Glutamatergic neuron (in vitro differentiated cells): ENCODE results near the gene DERL3. TPM values are rescaled to one million over a fixed set of nuclear protein-coding genes. Genes with fewer than 3 reads are reported as not detected.

Source experiments
- DNase-seq: peaks from one replicate; pipeline ENCODE4 v3.0.0; 2022
- H3K27ac Mint-ChIP-seq: one replicate; pipeline ENCODE4 v1.8.0; 2020; ENCODE audit warnings: mild to moderate bottlenecking, mixed read lengths, inconsistent platforms; ENCODE audit not compliant: unreplicated experiment
- H3K27me3 Mint-ChIP-seq: one replicate; pipeline ENCODE4 v1.8.0; 2020; ENCODE audit warnings: mild to moderate bottlenecking, moderate library complexity, mixed read lengths, inconsistent platforms; ENCODE audit not compliant: unreplicated experiment
- H3K36me3 Mint-ChIP-seq: one replicate; pipeline ENCODE4 v1.8.0; 2020; ENCODE audit warnings: mild to moderate bottlenecking, mixed read lengths, inconsistent platforms; ENCODE audit not compliant: unreplicated experiment
- H3K4me1 Mint-ChIP-seq: one replicate; pipeline ENCODE4 v1.8.0; 2020; ENCODE audit warnings: mild to moderate bottlenecking, low read depth, mixed read lengths, inconsistent platforms; ENCODE audit not compliant: unreplicated experiment
- H3K4me3 Mint-ChIP-seq: one replicate; pipeline ENCODE4 v1.8.0; 2020; ENCODE audit warnings: mild to moderate bottlenecking, mixed read lengths, inconsistent platforms; ENCODE audit not compliant: unreplicated experiment
- H3K9me3 Mint-ChIP-seq: one replicate; pipeline ENCODE4 v1.8.0; 2020; ENCODE audit warnings: mild to moderate bottlenecking, moderate library complexity, mixed read lengths, inconsistent platforms; ENCODE audit not compliant: unreplicated experiment
- total RNA-seq: library from RNA; stranded (reverse); fragmentation: NEBNext Ultra II Directional; extraction: Animal tissue kit (Norgen Biotek cat#: 25700); gene quantifications from one replicate; pipeline ENCODE4 v1.2.1, GENCODE V29; 2021; ENCODE audit not compliant: unreplicated experiment
- TF ChIP-seq, protein P1 (sequence below): fragments of 200-600 bp; sonication (generic); IDR thresholded peaks from one replicate; pipeline ENCODE4 v1.5.0; 2021; ENCODE audit not compliant: partially characterized antibody, unreplicated experiment

Gene DERL3
- total RNA-seq, 1 donor from 2014 or later: 1.2 TPM

DNA sequence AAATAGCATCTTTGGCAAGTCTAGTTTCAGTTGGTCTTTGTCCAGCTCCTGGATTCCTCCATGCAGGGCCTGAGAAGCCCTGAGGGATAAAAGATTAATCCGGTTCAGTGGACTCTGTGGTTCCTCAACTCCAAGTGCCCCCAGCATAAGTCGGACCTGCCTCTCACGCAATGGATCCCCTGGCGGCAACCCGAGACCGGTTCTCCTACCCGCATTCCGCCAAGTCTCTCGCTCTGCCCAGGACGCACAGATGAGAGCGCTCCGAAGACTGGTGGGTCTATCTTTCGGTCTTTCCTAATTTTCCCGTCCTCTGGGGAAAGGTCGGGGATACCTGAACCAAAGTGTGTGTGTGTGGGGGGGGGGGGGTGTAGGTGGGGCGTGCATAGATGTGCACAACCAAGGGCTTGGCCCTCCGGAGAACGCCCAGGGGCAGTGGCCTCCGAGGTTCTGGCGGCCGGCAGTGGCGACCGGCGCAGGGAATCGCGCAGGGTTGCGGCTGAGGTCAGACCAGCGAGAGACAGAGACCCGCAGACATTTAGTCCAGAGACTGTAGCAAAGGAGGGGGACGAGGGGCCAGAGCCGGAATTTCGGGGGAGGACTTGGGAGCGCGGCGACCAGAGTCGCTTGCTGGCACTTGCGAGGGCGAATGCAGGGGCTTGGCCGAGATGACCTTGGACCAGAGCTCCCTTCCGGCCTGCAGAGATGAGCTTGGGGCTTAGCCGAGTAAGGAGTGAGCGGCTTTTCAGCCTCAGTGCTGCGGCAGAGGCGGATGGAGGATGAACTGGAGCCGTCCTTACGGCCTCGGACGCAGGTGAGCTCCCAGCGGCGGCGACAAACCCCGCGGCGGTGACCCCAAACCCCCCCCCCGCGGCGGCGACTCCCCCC lies 18.2 kb upstream of the DERL3 start:
- Mint-ChIP-seq H3K4me3 (peak overlapping the region; percentile 92), H3K9me3 (peaks cover 18% of the 10 kb centered on the region), H3K27ac (peak overlapping the region; percentile 94), H3K4me1 (peaks cover 14% of the 10 kb centered on the region), H3K27me3 (peaks cover 5% of the 10 kb centered on the region), H3K36me3 (no peaks in the 10 kb centered on the region)
- peak; percentile 67 for DNase-seq
- TF ChIP-seq, protein P1, sequence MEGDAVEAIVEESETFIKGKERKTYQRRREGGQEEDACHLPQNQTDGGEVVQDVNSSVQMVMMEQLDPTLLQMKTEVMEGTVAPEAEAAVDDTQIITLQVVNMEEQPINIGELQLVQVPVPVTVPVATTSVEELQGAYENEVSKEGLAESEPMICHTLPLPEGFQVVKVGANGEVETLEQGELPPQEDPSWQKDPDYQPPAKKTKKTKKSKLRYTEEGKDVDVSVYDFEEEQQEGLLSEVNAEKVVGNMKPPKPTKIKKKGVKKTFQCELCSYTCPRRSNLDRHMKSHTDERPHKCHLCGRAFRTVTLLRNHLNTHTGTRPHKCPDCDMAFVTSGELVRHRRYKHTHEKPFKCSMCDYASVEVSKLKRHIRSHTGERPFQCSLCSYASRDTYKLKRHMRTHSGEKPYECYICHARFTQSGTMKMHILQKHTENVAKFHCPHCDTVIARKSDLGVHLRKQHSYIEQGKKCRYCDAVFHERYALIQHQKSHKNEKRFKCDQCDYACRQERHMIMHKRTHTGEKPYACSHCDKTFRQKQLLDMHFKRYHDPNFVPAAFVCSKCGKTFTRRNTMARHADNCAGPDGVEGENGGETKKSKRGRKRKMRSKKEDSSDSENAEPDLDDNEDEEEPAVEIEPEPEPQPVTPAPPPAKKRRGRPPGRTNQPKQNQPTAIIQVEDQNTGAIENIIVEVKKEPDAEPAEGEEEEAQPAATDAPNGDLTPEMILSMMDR: no peak

DNA sequence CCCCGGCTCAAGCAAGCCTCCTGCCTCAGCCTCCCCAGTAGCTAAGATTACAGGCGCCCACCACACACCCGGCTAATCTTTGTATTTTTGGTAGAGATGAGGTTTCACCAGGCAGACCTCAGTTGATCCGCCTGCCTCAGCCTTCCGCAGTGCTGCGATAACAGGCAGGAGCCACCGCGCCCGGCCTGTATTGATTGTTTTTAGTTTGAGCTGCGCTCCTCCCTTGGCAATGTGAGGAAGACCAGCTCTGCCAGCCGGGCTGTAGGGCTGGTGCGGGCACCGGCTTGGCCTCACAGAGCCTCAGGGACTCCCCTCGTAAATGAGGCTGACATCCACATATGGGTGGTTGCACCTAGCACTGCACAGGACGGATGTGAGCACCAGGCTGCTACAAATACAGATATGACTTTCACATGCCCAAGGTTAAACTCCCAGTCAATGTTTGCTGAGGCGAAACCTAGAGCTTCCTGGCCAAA lies 11.4 kb upstream of the DERL3 start:
- Mint-ChIP-seq H3K4me1 (peaks cover 4% of the 10 kb centered on the region), H3K4me3 (peak overlapping the region; percentile 42), H3K36me3 (no peaks in the 10 kb centered on the region), H3K9me3 (no peaks in the 10 kb centered on the region), H3K27me3 (peaks cover 2% of the 10 kb centered on the region), H3K27ac (no peak overlapping the region)
- DNase-seq: no peak
- TF ChIP-seq, protein P1: no peak

DNA sequence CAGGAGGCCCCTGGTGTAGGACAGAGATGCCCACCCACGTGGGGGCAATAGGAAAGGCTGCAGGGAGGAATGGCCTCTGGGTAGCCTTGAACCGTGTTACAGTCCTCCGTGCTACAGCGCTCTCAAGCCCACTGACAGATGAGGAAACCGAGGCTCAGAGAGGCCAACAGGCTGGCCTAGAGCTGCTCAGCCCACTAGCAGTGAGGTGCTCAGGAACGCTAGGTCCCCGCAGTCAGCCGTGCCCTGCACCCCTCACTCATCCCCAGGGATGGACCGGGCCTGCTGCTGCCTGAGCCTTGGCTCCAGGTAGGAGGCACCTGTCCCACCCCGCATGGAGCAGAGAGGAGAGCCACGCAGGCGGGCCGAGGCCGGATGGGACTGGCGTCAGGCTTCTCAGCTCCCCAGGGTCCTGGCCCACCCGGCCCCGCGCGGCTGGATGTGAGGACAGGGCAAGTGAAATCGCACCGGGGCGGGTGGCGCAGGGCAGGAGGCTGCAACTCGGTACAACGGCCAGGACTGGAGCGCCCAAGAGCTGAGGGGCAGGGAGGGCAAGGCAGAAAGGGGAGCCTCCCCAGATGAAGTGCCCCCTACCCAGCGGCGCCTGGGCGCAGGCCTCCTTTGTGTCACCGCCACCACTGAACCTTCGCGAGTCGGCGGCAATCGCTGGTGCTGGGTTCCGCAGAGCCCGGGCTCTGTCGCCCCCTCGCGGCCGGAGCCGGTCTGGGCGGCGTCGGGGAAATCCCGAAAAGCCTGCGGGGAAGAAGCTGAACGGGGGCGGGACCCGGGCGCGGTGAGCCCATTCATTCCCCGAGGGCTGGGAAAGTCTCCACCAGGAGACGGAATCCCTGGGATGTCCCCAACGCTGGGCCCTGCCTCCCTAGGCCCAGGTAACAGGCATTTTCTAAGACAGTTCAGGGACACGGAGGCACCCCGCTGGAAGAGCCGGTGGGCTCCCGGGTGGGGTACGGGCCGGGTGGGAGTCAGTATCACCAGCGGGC lies 10.5 kb upstream of the DERL3 start:
- H3K4me3 Mint-ChIP-seq: no peak overlapping the region
- peaks cover 4% of the 10 kb centered on the region for H3K4me1 Mint-ChIP-seq

DNA sequence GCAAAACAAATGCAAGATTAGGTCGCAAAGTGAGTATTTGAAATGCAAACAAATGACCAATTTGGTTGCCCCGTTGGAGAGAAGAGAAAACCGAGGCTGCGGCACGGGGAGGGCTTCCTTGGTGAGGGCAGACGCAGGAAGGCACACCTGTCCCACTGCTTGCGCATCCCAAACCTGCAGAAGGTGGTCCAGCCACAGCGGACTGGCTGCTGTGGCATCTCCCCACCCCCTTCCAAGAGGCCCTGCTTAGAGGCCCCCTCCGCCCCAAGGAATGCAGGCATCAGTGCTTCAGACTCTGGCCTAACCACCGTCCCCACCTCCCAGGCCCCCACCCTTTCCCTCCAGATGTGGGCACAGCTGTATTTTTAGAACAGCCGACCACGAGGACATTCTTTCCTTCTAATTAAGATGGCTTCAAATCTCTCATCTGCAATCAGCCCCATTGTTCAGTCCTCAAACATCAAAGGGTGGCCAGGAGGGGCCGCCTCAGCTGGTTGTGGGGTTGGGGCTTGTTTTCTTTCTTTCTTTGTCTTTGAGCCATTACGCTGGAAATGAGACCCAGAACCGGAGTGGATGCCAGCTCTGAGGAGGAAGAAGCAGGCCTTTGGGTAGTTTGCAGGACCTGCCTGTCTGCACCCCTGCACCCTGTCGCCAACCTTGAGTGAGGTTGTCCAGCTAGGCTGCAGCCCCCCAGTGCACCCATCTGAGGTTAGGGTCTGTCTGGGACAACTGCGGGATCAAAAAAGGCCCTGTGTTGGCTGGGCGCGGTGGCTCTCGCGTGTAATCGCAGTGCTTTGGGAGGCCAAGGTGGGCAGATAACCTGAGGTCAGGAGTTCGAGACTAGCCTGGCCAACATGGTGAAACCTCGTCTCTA lies 9.4 kb upstream of the DERL3 start:
- TF ChIP-seq, protein P1: no peak
- no peak overlapping the region for H3K27ac Mint-ChIP-seq
- DNase-seq: no peak
- peaks cover 2% of the 10 kb centered on the region for H3K27me3 Mint-ChIP-seq
- H3K4me3 Mint-ChIP-seq: no peak overlapping the region
- H3K36me3 Mint-ChIP-seq: no peaks in the 10 kb centered on the region
- H3K4me1 Mint-ChIP-seq: peaks cover 4% of the 10 kb centered on the region
- no peaks in the 10 kb centered on the region for H3K9me3 Mint-ChIP-seq

More for the DNA sequence above, 10.5 kb upstream of the DERL3 start:
- no peak overlapping the region for H3K27ac Mint-ChIP-seq
- DNase-seq: peak; percentile 97
- peaks cover 2% of the 10 kb centered on the region for H3K27me3 Mint-ChIP-seq
- H3K36me3 Mint-ChIP-seq: no peaks in the 10 kb centered on the region
- H3K9me3 Mint-ChIP-seq: no peaks in the 10 kb centered on the region
- TF ChIP-seq, protein P1: peak; percentile 99
